Hindlimb muscle (tissue), 1 donor: ENCODE results near the gene CYB5D1. TPM values are rescaled to one million over a fixed set of nuclear protein-coding genes. Genes with fewer than 3 reads are reported as not detected.

Experiments used
- DNase-seq: peaks from one replicate; pipeline ENCODE4 v3.0.0-alpha.2; 2013
- polyA plus RNA-seq: library from polyadenylated mRNA; unstranded; fragments of 120-200 nt; gene quantifications from one replicate; pipeline ENCODE4 v1.2.1, GENCODE V29; 2013; ENCODE audit not compliant: insufficient read length

CYB5D1 gene
- polyA plus RNA-seq, 1 donor: 8.2 TPM

- DNase-seq: peak; percentile 57
Measured at GRCh38 chr17:7886227-7887037, 28.6 kb downstream of the CYB5D1 start.

GRCh38 chr17:7887038-7887481 is 29.3 kb downstream of the CYB5D1 start:
- DNase-seq: no peak

DNA sequence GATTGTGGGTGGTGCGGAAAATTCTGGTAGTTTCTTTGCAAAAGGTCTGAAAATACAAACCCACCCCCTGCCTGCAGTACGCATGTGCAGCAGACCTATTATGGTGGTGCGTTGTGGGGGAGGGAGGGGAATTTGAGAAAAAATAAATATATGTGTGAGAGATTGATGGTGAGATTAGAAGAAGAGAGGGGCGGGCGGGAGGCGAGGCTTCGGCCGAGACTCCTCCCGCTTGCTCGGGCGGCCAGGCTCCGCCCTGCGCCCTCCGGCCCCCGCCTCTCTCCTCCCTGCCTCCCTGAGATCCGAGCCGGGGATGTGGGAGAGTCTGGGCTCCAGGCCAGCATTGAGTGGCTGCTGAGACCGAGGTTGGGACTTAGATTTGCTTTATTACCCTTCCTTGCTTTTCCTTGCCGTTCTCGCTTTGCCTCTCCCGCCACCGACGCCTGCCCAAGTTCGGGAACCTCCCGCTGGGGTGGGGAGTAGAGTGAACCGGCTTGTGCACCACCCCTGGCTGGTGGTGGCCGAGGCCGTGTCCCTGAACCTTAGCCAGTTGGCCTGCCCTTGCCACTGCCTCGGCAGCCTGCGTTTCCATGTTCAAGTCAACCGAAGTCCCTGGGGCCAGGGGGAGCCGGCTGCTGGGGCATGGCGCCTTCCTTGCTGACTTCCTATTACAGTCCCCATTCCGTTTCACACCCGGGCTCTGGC is 29.8 kb downstream of the CYB5D1 start:
- DNase-seq: peak; percentile 97

GRCh38 chr17:7888184-7888920 is 30.5 kb downstream of the CYB5D1 start, which contains the start of gene CHD3:
Gene CHD3, plus strand, starts transcription at chr17:7888789. Its CDS starts 212 bp downstream, at chr17:7889001.
- peak; percentile 53 for DNase-seq

DNA sequence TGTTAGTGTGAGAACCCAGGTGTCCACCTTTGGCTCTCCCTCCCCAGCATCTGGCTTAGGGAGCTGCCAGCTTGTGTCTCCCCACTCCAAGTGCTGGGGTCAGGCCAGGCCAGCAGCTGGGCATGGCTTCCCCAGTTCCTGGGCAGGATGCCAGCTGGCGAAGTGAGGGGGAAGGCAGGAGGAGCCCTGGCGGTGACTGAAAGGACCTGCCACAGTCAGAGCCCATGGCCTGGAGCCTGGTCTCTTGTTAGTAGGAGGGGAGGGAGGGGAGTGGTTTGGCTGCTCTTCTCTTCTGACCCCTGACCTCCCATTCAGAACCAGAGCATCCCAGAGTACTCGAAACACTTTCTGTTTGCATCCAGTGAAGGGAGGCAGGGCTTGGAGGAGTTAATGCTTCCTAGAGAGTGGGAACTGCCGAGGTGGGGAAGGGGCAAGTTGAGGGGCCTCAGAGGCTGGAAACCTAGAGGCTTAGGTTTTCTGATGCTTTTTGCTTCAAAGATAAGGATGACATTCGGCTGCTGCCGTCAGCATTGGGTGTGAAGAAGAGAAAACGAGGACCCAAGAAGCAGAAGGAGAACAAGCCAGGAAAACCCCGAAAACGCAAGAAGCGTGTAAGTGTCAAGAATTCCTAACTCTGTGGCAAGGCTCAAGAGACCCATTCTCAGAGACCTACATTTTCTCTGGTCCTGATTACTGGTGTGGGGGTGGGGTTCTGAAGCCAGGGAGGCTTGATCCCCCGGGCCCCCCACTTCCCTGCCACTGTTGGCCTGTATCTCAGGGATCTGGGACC is 31.6 kb downstream of the CYB5D1 start:
- DNase-seq: peak; percentile 88

GRCh38 chr17:7893187-7893880 is 35.5 kb downstream of the CYB5D1 start:
- no peak for DNase-seq

- no peak for DNase-seq
Measured at GRCh38 chr17:7894226-7894625, 36.4 kb downstream of the CYB5D1 start.

DNA sequence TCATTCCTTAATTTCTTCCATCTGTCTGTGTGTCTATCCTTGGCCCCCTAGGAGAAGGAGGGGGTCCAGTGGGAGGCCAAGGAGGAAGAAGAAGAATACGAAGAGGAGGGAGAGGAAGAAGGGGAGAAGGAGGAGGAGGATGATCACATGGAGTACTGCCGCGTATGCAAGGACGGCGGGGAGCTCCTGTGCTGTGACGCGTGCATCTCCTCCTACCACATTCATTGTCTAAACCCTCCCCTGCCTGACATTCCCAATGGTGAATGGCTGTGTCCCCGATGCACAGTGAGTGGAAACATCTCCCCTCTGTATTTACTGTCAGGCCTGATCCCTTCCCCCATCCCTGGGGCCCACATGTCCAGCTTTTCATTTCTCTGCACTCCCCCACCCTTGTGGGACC is 37.1 kb downstream of the CYB5D1 start:
- no peak for DNase-seq

GRCh38 chr17:7897090-7897489 is 39.3 kb downstream of the CYB5D1 start:
- no peak for DNase-seq

GRCh38 chr17:7897773-7898172 is 40.0 kb downstream of the CYB5D1 start:
- no peak for DNase-seq

- DNase-seq: no peak
Measured at GRCh38 chr17:7903154-7904103, 45.6 kb downstream of the CYB5D1 start.

- no peak for DNase-seq
Measured at GRCh38 chr17:7909089-7909488, 51.3 kb downstream of the CYB5D1 start.

- DNase-seq: no peak
Measured at GRCh38 chr17:7910281-7910680, 52.5 kb downstream of the CYB5D1 start.

- DNase-seq: no peak
Measured at GRCh38 chr17:7910711-7911110, 52.9 kb downstream of the CYB5D1 start.

GRCh38 chr17:7911116-7911515 is 53.3 kb downstream of the CYB5D1 start:
- no peak for DNase-seq

Other genes starting within 250 kb of the CYB5D1 start
- 38.3 TPM for gene FXR2, start 243.1 kb upstream of the CYB5D1 start, polyA plus RNA-seq
- gene SAT2, start 230.2 kb upstream of the CYB5D1 start, polyA plus RNA-seq: 64.4 TPM
- gene SHBG, start 227.9 kb upstream of the CYB5D1 start, polyA plus RNA-seq: 1.0 TPM
- 33.8 TPM for gene ATP1B2, start 207.1 kb upstream of the CYB5D1 start, polyA plus RNA-seq
- 44.1 TPM for gene TP53, start 170.5 kb upstream of the CYB5D1 start, polyA plus RNA-seq
- 8.0 TPM for gene WRAP53, start 169.5 kb upstream of the CYB5D1 start, polyA plus RNA-seq
- gene EFNB3, start 152.8 kb upstream of the CYB5D1 start, polyA plus RNA-seq: 5.4 TPM
- gene DNAH2, start 140.3 kb upstream of the CYB5D1 start, polyA plus RNA-seq: 6.8 TPM
- 22.5 TPM for gene KDM6B, start 23.8 kb upstream of the CYB5D1 start, polyA plus RNA-seq
- 32.6 TPM for gene TMEM88, start 2.9 kb upstream of the CYB5D1 start, polyA plus RNA-seq
- 42.8 TPM for gene NAA38, start 444 bp upstream of the CYB5D1 start, polyA plus RNA-seq
- 60.9 TPM for gene CHD3, start 30.8 kb downstream of the CYB5D1 start, polyA plus RNA-seq
- 3.5 TPM for gene RNF227, start 58.3 kb downstream of the CYB5D1 start, polyA plus RNA-seq
- gene KCNAB3, start 71.9 kb downstream of the CYB5D1 start, polyA plus RNA-seq: 4.7 TPM
- 99.5 TPM for gene TRAPPC1, start 73.9 kb downstream of the CYB5D1 start, polyA plus RNA-seq
- gene CNTROB, start 74.2 kb downstream of the CYB5D1 start, polyA plus RNA-seq: 31.0 TPM
- 0.15 TPM for gene GUCY2D, start 144.6 kb downstream of the CYB5D1 start, polyA plus RNA-seq
- 2.2 TPM for gene ALOX15B, start 181.1 kb downstream of the CYB5D1 start, polyA plus RNA-seq
- not detected for gene ALOX12B, start 229.7 kb downstream of the CYB5D1 start, polyA plus RNA-seq